AG04450 (cell line): ENCODE measurements around the gene PKN1. TPM values are rescaled to one million over a fixed set of nuclear protein-coding genes. Genes with fewer than 3 reads are reported as not detected.

ENCODE experiments used
- CTCF ChIA-PET: fragments of 300-600, 350-600 bp; formaldehyde crosslinking; extraction: SDS; loops from one replicate; lab custom pipeline; 2022; ENCODE audit warnings: antibody characterized with exemption, inconsistent platforms; lab: Charles Lee
- POLR2A ChIA-PET: fragments of 350-600 bp; formaldehyde crosslinking; extraction: SDS; loops from one replicate; lab custom pipeline; 2021; ENCODE audit warnings: antibody characterized with exemption, inconsistent platforms; lab: Yijun Ruan, JAX
- DNase-seq: peaks from one replicate; pipeline ENCODE4 v3.0.0-alpha.2; 2011; ENCODE audit warnings: low read depth, low spot score
- H3K27ac ChIP-seq: one replicate; pipeline ENCODE4 v1.5.1; 2012; ENCODE audit warnings: low read depth, low read length, control low read depth
- H3K27me3 ChIP-seq: one replicate; pipeline ENCODE4 v1.6.0; 2012; ENCODE audit warnings: low read length; ENCODE audit not compliant: control insufficient read depth, insufficient read depth
- H3K4me3 ChIP-seq: 2 replicates; pipeline ENCODE4 v1.5.1; 2011; ENCODE audit warnings: mild to moderate bottlenecking, low read depth, low read length, control low read depth
- H3K9me3 ChIP-seq: 2 replicates; pipeline ENCODE4 v1.5.1; 2012; ENCODE audit warnings: low read length; ENCODE audit not compliant: control insufficient read depth, insufficient read depth
- CTCF ChIP-seq: IDR thresholded peaks from 2 replicates; pipeline ENCODE4 v1.5.1; 2011; ENCODE audit warnings: low read depth, low read length, control low read depth, inconsistent platforms
- polyA plus RNA-seq: library from polyadenylated mRNA; depleted of rRNA; stranded (reverse); fragments of >200 nt; gene quantifications from 2 replicates; pipeline ENCODE4 v1.2.3, GENCODE V29; 2011

Gene PKN1
- polyA plus RNA-seq, 1 experiment: 37.5 TPM

GRCh38 chr19:14411938-14412245, 21.2 kb upstream of the PKN1 start:
- H3K9me3 ChIP-seq: no peaks in the 10 kb centered on the region; the same call in 1 of the 2 replicates
- no peaks in the 10 kb centered on the region for H3K27me3 ChIP-seq
- no peak for TF ChIP-seq CTCF
- H3K27ac ChIP-seq: no peak overlapping the region
- no peak for DNase-seq
- H3K4me3 ChIP-seq: no peak overlapping the region
- POLR2A ChIA-PET: no interaction called here
- CTCF ChIA-PET: interaction anchor here (1.2 kb wide), 1 partner anchor 275 kb away, joined by 3 read pairs; the partner anchor contains the start of gene ASF1B

- Histone ChIP-seq H3K27ac (no peak overlapping the region), H3K4me3 (no peak overlapping the region), H3K9me3 (no peaks in the 10 kb centered on the region; the same call in 1 of the 2 replicates), H3K27me3 (no peaks in the 10 kb centered on the region)
- ChIA-PET CTCF (interaction anchor here (0.8 kb wide), 1 partner anchor 276 kb away, joined by 4 read pairs; the partner anchor contains the start of gene ASF1B), POLR2A (no interaction called here)
- no peak for TF ChIP-seq CTCF
- no peak for DNase-seq
These were observed 20.6 kb upstream of the PKN1 start for GRCh38 chr19:14412324-14412995.

- H3K27me3 ChIP-seq: no peaks in the 10 kb centered on the region
- H3K4me3 ChIP-seq: no peak overlapping the region
- POLR2A ChIA-PET: no interaction called here
- peak overlapping the region; percentile 31 for H3K27ac ChIP-seq
- no peak for DNase-seq
- CTCF ChIA-PET: interaction anchor here (0.8 kb wide), 1 partner anchor 276 kb away, joined by 4 read pairs; the partner anchor contains the start of gene ASF1B
- TF ChIP-seq CTCF: no peak
- H3K9me3 ChIP-seq: no peaks in the 10 kb centered on the region; the same call in 1 of the 2 replicates
These were observed 20.0 kb upstream of the PKN1 start for GRCh38 chr19:14412996-14413692.

GRCh38 chr19:14413693-14414181, 19.4 kb upstream of the PKN1 start:
- no peaks in the 10 kb centered on the region; the same call in 1 of the 2 replicates for H3K9me3 ChIP-seq
- no peak for DNase-seq
- no peaks in the 10 kb centered on the region for H3K27me3 ChIP-seq
- H3K4me3 ChIP-seq: no peak overlapping the region
- TF ChIP-seq CTCF: no peak
- H3K27ac ChIP-seq: peak overlapping the region; percentile 31
- CTCF ChIA-PET: interaction anchor here (0.6 to 0.8 kb wide), 4 partner anchors 18 to 277 kb away, joined by 3 to 6 read pairs (median 4); partner anchors contain the start of gene ASF1B
- POLR2A ChIA-PET: interaction anchor here (0.5 kb wide), 1 partner anchor 396 kb away, joined by 3 read pairs; no protein-coding TSS in a partner anchor
